Thyroid gland (tissue), 4 donors: ENCODE data around the gene PDZD2.

ENCODE experiments used
- CTCF ChIP-seq, 6 experiments: fragments of 200-600 bp in 3 of 6; fragments of 450-650 bp in 3 of 6; sonication (generic) in 3 of 6; IDR thresholded peaks; one replicate each; pipeline ENCODE4 v1.5.1; 2016 to 2019; ENCODE audit warnings: antibody characterized with exemption in 6 of 6, mild to moderate bottlenecking in 2 of 6, inconsistent platforms in 1 of 6, moderate library complexity in 1 of 6
- POLR2A ChIP-seq, 2 donors: fragments of 450-650 bp; IDR thresholded peaks; one replicate each; pipeline ENCODE4 v1.6.1; 2017; ENCODE audit warnings: antibody characterized with exemption in 2 of 2, mild to moderate bottlenecking in 2 of 2, moderate library complexity in 1 of 2

- no peak for TF ChIP-seq POLR2A (IDR thresholded peaks at IDR 0.05)
- TF ChIP-seq CTCF (IDR thresholded peaks at IDR 0.05): no peak
Observed at GRCh38 chr5:32029261-32029660, 390.3 kb downstream of the PDZD2 start.
